OCI-LY1 (cell line): ENCODE data around the gene NSD2.
"Not testable (repeated sequence)": the region's sequence is repeated elsewhere in the genome, so short reads cannot be mapped to it uniquely, and the experiment has no call there.

Experiments used
- H2AFZ ChIP-seq: fragments of 200-600 bp; sonication (generic), shearing (Covaris generic); 2 replicates; pipeline ENCODE4 v1.6.0; 2014; ENCODE audit warnings: antibody characterized with exemption, mild to moderate bottlenecking, low read length
- H3F3A ChIP-seq: fragments of 200-600 bp; sonication (generic), shearing (Covaris generic); 2 replicates; pipeline ENCODE4 v1.6.0; 2014; ENCODE audit warnings: mild to moderate bottlenecking, antibody characterized with exemption, low read length, moderate library complexity; ENCODE audit not compliant: insufficient read depth
- H3K27ac ChIP-seq: fragments of 200-600 bp; sonication (generic); 2 replicates; pipeline ENCODE4 v1.5.1; 2014; ENCODE audit warnings: low read length, mixed run types, mild to moderate bottlenecking, low read depth; ENCODE audit not compliant: poor library complexity, severe bottlenecking
- H3K27me3 ChIP-seq: fragments of 200-600 bp; sonication (generic); 2 replicates; pipeline ENCODE4 v1.6.0; 2014; ENCODE audit warnings: antibody characterized with exemption, mild to moderate bottlenecking, low read length, moderate library complexity; ENCODE audit not compliant: insufficient read depth
- H3K36me3 ChIP-seq: fragments of 200-600 bp; sonication (generic); 2 replicates; pipeline ENCODE4 v1.6.1; 2014; ENCODE audit warnings: mild to moderate bottlenecking, antibody characterized with exemption, low read length, moderate library complexity, mixed read lengths; ENCODE audit not compliant: insufficient read depth
- H3K4me1 ChIP-seq: fragments of 200-600 bp; sonication (generic); 2 replicates; pipeline ENCODE4 v1.5.1; 2014; ENCODE audit warnings: mild to moderate bottlenecking, low read length, moderate library complexity; ENCODE audit not compliant: insufficient read depth, severe bottlenecking
- H3K4me2 ChIP-seq: fragments of 200-600 bp; sonication (generic), shearing (Covaris generic); 2 replicates; pipeline ENCODE4 v1.6.1; 2014; ENCODE audit warnings: low read length
- H3K4me3 ChIP-seq: fragments of 200-600 bp; sonication (generic); 2 replicates; pipeline ENCODE4 v1.5.1; 2014; ENCODE audit warnings: low read length, low read depth, mild to moderate bottlenecking, mixed read lengths; ENCODE audit not compliant: poor library complexity, severe bottlenecking
- H3K79me2 ChIP-seq: fragments of 200-600 bp; shearing (Covaris generic); 2 replicates; pipeline ENCODE4 v1.6.1; 2016; ENCODE audit warnings: mixed run types, low read length, mixed read lengths; ENCODE audit not compliant: insufficient read depth
- H3K9ac ChIP-seq: fragments of 200-600 bp; sonication (generic), shearing (Covaris generic); 2 replicates; pipeline ENCODE4 v1.6.1; 2014; ENCODE audit warnings: mild to moderate bottlenecking, low read length, mixed read lengths
- H3K9me2 ChIP-seq: fragments of 200-600 bp; sonication (generic), shearing (Covaris generic); 2 replicates; pipeline ENCODE4 v1.6.1; 2014; ENCODE audit warnings: low read depth, mild to moderate bottlenecking, low read length, mixed read lengths
- H3K9me3 ChIP-seq: fragments of 200-600 bp; shearing (Covaris generic); 2 replicates; pipeline ENCODE4 v1.6.1; 2014; ENCODE audit warnings: low read length, mixed read lengths
- H4K20me1 ChIP-seq: fragments of 200-600 bp; sonication (generic), shearing (Covaris generic); 2 replicates; pipeline ENCODE4 v1.6.0; 2016; ENCODE audit warnings: mild to moderate bottlenecking, low read length; ENCODE audit not compliant: insufficient read depth
- EZH2 ChIP-seq: fragments of 200-600 bp; sonication (generic), shearing (Covaris generic); IDR thresholded peaks from 2 replicates; pipeline ENCODE4 v1.8.0; 2017; ENCODE audit warnings: borderline replicate concordance, mixed run types, mild to moderate bottlenecking, antibody characterized with exemption, low read length, moderate library complexity, mixed read lengths
- TF ChIP-seq, protein P1 (sequence below): fragments of 200-600 bp; sonication (generic), shearing (Covaris generic); IDR thresholded peaks from 2 replicates; pipeline ENCODE4 v1.5.1; 2017; ENCODE audit warnings: mild to moderate bottlenecking, antibody characterized with exemption, low read length, moderate library complexity, mixed read lengths

The NSD2 gene

DNA sequence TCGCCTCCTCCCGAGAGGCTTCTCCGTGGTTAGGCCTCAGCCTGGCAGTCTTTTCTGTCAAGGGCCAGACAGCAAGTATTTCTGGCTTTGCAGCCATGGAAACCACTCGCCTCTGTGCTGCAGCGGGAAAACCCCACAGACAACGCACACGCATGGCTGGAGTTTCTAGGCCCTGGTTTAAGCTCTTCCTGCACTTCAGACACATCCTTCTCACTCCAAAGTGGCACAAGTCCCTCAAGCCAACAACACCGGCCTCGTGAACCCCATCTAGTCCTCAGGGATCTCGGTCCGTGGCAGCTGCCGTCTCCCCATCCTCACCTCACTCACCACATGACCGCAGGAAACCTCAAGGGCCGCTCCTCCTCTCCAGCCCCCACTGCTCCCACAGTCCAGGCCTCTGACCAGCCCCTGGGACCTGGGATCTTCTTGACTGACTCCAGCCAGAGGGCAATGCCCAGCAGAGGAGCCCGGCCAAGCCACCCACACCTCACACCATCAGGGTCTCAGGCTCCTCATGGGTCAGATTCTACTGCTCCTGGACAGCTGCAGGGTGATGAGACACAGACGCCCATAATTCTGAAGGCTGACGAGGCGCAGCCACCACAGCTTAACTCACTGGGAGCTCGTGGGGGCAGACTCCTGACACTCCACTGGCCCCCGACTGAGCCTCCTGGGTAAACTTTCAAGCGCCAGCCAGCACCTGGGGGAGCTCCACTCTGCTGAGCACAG, 37.0 kb upstream of the NSD2 start:
- no peaks in the 10 kb centered on the region for H3K27me3 ChIP-seq
- H3K9me2 ChIP-seq: no peaks in the 10 kb centered on the region
- peak overlapping the region; percentile 52; the same call in 1 of the 2 replicates for H3K4me2 ChIP-seq
- no peak for TF ChIP-seq EZH2
- TF ChIP-seq, protein P1, sequence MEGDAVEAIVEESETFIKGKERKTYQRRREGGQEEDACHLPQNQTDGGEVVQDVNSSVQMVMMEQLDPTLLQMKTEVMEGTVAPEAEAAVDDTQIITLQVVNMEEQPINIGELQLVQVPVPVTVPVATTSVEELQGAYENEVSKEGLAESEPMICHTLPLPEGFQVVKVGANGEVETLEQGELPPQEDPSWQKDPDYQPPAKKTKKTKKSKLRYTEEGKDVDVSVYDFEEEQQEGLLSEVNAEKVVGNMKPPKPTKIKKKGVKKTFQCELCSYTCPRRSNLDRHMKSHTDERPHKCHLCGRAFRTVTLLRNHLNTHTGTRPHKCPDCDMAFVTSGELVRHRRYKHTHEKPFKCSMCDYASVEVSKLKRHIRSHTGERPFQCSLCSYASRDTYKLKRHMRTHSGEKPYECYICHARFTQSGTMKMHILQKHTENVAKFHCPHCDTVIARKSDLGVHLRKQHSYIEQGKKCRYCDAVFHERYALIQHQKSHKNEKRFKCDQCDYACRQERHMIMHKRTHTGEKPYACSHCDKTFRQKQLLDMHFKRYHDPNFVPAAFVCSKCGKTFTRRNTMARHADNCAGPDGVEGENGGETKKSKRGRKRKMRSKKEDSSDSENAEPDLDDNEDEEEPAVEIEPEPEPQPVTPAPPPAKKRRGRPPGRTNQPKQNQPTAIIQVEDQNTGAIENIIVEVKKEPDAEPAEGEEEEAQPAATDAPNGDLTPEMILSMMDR: no peak
- H3K36me3 ChIP-seq: peaks cover 42% of the 10 kb centered on the region; the same call in 1 of the 2 replicates
- H2AFZ ChIP-seq: no peak overlapping the region
- H3F3A ChIP-seq: no peaks in the 10 kb centered on the region
- H3K79me2 ChIP-seq: no peaks in the 10 kb centered on the region
- peaks cover 55% of the 10 kb centered on the region for H3K4me1 ChIP-seq
- H4K20me1 ChIP-seq: no peaks in the 10 kb centered on the region
- peak overlapping the region; percentile 93 for H3K27ac ChIP-seq
- H3K9me3 ChIP-seq: no peaks in the 10 kb centered on the region
- H3K4me3 ChIP-seq: no peak overlapping the region
- H3K9ac ChIP-seq: peak overlapping the region; percentile 50; the same call in 1 of the 2 replicates

DNA sequence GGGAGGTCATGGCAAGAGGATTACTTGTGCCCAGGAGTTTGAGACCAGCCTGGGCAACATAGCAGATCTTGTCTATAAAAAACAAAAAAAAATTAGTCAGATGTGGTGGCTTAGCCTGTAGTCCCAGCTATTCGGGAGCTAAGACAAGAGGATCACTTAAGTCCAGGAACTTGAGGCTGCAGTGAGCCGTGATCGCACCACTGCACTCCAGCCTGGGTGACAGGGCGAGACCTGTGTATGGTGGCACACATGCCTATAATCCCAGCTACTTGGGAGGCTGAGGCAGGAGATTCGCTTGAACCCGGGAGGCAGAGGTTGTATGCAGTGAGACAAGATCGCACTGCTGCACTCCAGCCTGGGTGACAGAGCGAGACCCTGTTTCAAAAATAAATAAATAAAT, 35.4 kb upstream of the NSD2 start:
- Histone ChIP-seq H3K27ac (peak overlapping the region; percentile 43), H3K36me3 (peaks cover 45% of the 10 kb centered on the region; the same call in 1 of the 2 replicates), H3K4me1 (peaks cover 47% of the 10 kb centered on the region)
- H3K9ac ChIP-seq, H3K9me3 ChIP-seq, H3F3A ChIP-seq, H3K27me3 ChIP-seq, H2AFZ ChIP-seq, H3K4me3 ChIP-seq, H3K79me2 ChIP-seq, H3K9me2 ChIP-seq, H3K4me2 ChIP-seq, H4K20me1 ChIP-seq: not testable (repeated sequence)

DNA sequence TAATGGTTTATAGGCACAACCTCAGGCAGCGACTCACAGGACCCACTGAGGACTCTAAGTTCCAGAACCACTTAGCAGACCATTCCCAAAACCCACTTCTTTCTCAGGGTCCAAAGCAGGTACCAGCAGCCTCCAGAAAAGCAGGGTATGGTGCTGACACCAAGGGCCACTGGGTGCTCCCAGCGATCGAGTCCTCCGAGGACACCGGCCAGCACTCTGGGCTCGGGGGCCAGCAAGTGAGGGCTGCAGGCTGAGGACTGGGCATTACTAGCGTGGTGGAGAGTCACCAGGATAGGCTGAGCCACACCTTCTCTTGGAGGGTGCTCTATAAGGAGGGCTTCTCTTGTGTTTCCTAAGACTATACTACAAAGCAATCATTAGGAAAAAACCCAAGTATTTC, 34.5 kb upstream of the NSD2 start:
- no peak overlapping the region for H3K4me2 ChIP-seq

More for the DNA sequence above, 34.5 kb upstream of the NSD2 start:
- no peak overlapping the region for H2AFZ ChIP-seq
- TF ChIP-seq, protein P1: no peak
- no peak for TF ChIP-seq EZH2
- H3K36me3 ChIP-seq: peaks cover 53% of the 10 kb centered on the region; the same call in 1 of the 2 replicates
- H3K79me2 ChIP-seq: no peaks in the 10 kb centered on the region
- no peaks in the 10 kb centered on the region for H3F3A ChIP-seq
- no peak overlapping the region for H3K4me3 ChIP-seq
- H3K27ac ChIP-seq: peak overlapping the region; percentile 23
- peaks cover 39% of the 10 kb centered on the region for H3K4me1 ChIP-seq
- H3K27me3 ChIP-seq: no peaks in the 10 kb centered on the region
- no peaks in the 10 kb centered on the region for H4K20me1 ChIP-seq
- no peaks in the 10 kb centered on the region for H3K9me2 ChIP-seq
- H3K9ac ChIP-seq: no peak overlapping the region
- no peaks in the 10 kb centered on the region for H3K9me3 ChIP-seq
